HG03565 (cell line): ENCODE measurements around the gene MAEA.
"Not testable (repeated sequence)": the region's sequence is repeated elsewhere in the genome, so short reads cannot be mapped to it uniquely, and the experiment has no call there.

ENCODE experiments used
- ATAC-seq: cut with Tn5 transposase; IDR thresholded peaks from one replicate; pipeline ENCODE4 v1.9.1; 2021; ENCODE audit warnings: mild to moderate bottlenecking, moderate library complexity; ENCODE audit not compliant: unreplicated experiment

Gene MAEA

GRCh38 chr4:1364217-1364616, 74.5 kb downstream of the MAEA start:
- no peak for ATAC-seq

- ATAC-seq, result no peak
Measured at GRCh38 chr4:1364748-1365147, 75.1 kb downstream of the MAEA start.

- ATAC-seq, result no peak
Measured at GRCh38 chr4:1365271-1366178, 75.8 kb downstream of the MAEA start.

GRCh38 chr4:1366371-1367229, 76.9 kb downstream of the MAEA start:
- ATAC-seq, result no peak

GRCh38 chr4:1367230-1367935, 77.7 kb downstream of the MAEA start:
- no peak for ATAC-seq

- ATAC-seq, result no peak
Measured at GRCh38 chr4:1367936-1368289, 78.2 kb downstream of the MAEA start.

- no peak for ATAC-seq
Measured at GRCh38 chr4:1368421-1369090, 78.9 kb downstream of the MAEA start.

GRCh38 chr4:1369091-1369450, 79.4 kb downstream of the MAEA start:
- ATAC-seq, result no peak

GRCh38 chr4:1369479-1370079, 79.9 kb downstream of the MAEA start:
- ATAC-seq, result no peak

- no peak for ATAC-seq
Measured at GRCh38 chr4:1370321-1371124, 80.8 kb downstream of the MAEA start.

- no peak for ATAC-seq
Measured at GRCh38 chr4:1371176-1372165, 81.8 kb downstream of the MAEA start.

GRCh38 chr4:1372576-1372975, 82.9 kb downstream of the MAEA start:
- ATAC-seq, result not testable (repeated sequence)

GRCh38 chr4:1373892-1374705, 84.4 kb downstream of the MAEA start:
- no peak for ATAC-seq

GRCh38 chr4:1374706-1375045, 85.0 kb downstream of the MAEA start:
- no peak for ATAC-seq

- ATAC-seq, result no peak
Measured at GRCh38 chr4:1375051-1375721, 85.5 kb downstream of the MAEA start.

GRCh38 chr4:1375761-1376322, 86.2 kb downstream of the MAEA start:
- no peak for ATAC-seq

GRCh38 chr4:1376391-1376840, 86.7 kb downstream of the MAEA start:
- no peak for ATAC-seq
